Ovary (tissue), 9 donors: ENCODE results near the gene PEX14. TPM values are rescaled to one million over a fixed set of nuclear protein-coding genes. Genes with fewer than 3 reads are reported as not detected.

Experiments used
- DNase-seq, 5 donors: peaks; one replicate each; pipeline ENCODE4 v3.0.0-alpha.2; 2019 to 2020
- H3K27ac ChIP-seq, 2 donors: fragments of 200-600 bp; one replicate each; pipeline versions ENCODE4 v1.5.1 to v1.8.0; 2019 to 2022
- H3K27me3 ChIP-seq: fragments of 200-600 bp; one replicate; pipeline ENCODE4 v1.8.0; 2022
- H3K36me3 ChIP-seq: fragments of 200-600 bp; sonication (generic); one replicate; pipeline ENCODE4 v1.5.1; 2019
- H3K4me1 ChIP-seq: one replicate; pipeline ENCODE4 v1.8.1; 2013; ENCODE audit warnings: mild to moderate bottlenecking, moderate library complexity; ENCODE audit not compliant: insufficient read depth
- H3K4me3 ChIP-seq: fragments of 200-600 bp; sonication (generic); one replicate; pipeline ENCODE4 v1.5.1; 2017
- H3K9me3 ChIP-seq, 2 donors: fragments of 200-600 bp in 1 of 2; sonication (generic) in 1 of 2; one replicate each; pipeline versions ENCODE4 v1.5.1 to v1.8.1; 2013 to 2019; ENCODE audit warnings: mild to moderate bottlenecking in 1 of 2, moderate library complexity in 1 of 2
- EP300 ChIP-seq: sonication (generic); formaldehyde crosslinking; IDR thresholded peaks from one replicate; pipeline ENCODE4 v1.6.1; 2017; ENCODE audit warnings: antibody characterized with exemption
- POLR2A ChIP-seq: fragments of 450-650 bp; IDR thresholded peaks from one replicate; pipeline ENCODE4 v1.6.1; 2017; ENCODE audit warnings: antibody characterized with exemption, mild to moderate bottlenecking, moderate library complexity
- WGBS, 3 donors: extraction: QIAGEN DNeasy Blood & Tissue Kit in 1 of 3; methylation state at CpG; one replicate each; pipeline versions ENCODE4 v1.1.5 to v1.1.7; 2013 to 2017; 5-methylcytosine and 5-hydroxymethylcytosine counted together
- intact Hi-C, 4 donors: fragments of 100-400 bp; cut with DNase I; formaldehyde crosslinking; loops; one replicate each; pipeline versions ENCODE4 v1.11.0 to v1.15.1; 2022 to 2023
- polyA plus RNA-seq, 2 donors: library from polyadenylated mRNA; stranded (reverse); fragments of 200-250 nt in 1 of 2; fragments of 350-450 nt in 1 of 2; fragmentation: Illumina TruSeq in 1 of 2; extraction: RNeasy Lipid Tissue Mini Kit (QIAGEN cat#74804) in 1 of 2; gene quantifications; one replicate each; pipeline ENCODE4 v1.2.3, GENCODE V29; 2013 to 2014
- total RNA-seq, 7 donors: library from RNA; depleted of rRNA in 2 of 7; stranded (reverse); fragments of >200 nt in 2 of 7; fragmentation: NEBNext Ultra II Directional in 3 of 7; extraction: Animal tissue kit (Norgen Biotek cat#: 25700) in 3 of 7; gene quantifications; one replicate each; pipeline versions ENCODE4 v1.1.0 to v1.2.4, GENCODE V29; 2016 to 2023
- TF ChIP-seq, protein P1 (sequence below), 3 donors: fragments of 450-650 bp in 2 of 3; fragments of 200-600 bp in 1 of 3; IDR thresholded peaks; one replicate each; pipeline versions ENCODE4 v1.5.1 to v1.8.0; 2016 to 2022; ENCODE audit warnings: antibody characterized with exemption in 3 of 3, mild to moderate bottlenecking in 1 of 3
- donor health status: DM: no; HTN: no; CAD: no; lungs with moderate emphysema.
- donor health status: DM: no; HTN: no; CAD: no.
- donor health status: Bipolar disorder and iron deficiency.
- donor health status: DM: yes; HTN: yes; CAD: no.
- donor health status: DM: no; HTN: no; CAD: no.
- donor health status: DM: yes; HTN: yes; CAD: no.

Gene PEX14
- total and polyA plus RNA-seq, 9 donors, result 3.3 to 22.9 (median 16.7) TPM

DNA sequence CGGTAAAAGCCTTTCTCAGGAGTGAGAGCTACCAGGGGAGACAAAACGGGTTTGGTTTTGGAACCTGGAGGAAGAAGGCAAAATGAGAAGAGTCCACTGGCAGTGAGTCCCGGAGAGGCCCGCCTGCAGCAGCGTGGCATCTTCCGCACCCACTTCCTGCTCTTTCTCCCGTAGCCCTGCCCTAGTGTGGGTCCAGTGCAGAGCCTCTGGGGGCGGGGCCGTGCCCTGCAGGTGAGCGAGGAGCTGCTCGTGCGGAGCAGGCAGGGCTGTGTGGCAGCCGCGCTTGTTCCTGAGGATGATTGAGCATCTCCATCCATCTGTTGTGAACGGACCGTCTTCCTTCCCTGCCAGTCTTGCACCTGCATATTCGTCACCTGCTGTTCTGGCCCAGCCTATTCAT, 66.5 kb downstream of the PEX14 start:
- intact Hi-C loops, result no loop called here
- TF ChIP-seq EP300 (no peak), POLR2A (no peak)
- TF ChIP-seq, protein P1, sequence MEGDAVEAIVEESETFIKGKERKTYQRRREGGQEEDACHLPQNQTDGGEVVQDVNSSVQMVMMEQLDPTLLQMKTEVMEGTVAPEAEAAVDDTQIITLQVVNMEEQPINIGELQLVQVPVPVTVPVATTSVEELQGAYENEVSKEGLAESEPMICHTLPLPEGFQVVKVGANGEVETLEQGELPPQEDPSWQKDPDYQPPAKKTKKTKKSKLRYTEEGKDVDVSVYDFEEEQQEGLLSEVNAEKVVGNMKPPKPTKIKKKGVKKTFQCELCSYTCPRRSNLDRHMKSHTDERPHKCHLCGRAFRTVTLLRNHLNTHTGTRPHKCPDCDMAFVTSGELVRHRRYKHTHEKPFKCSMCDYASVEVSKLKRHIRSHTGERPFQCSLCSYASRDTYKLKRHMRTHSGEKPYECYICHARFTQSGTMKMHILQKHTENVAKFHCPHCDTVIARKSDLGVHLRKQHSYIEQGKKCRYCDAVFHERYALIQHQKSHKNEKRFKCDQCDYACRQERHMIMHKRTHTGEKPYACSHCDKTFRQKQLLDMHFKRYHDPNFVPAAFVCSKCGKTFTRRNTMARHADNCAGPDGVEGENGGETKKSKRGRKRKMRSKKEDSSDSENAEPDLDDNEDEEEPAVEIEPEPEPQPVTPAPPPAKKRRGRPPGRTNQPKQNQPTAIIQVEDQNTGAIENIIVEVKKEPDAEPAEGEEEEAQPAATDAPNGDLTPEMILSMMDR (IDR thresholded peaks at IDR 0.05), result no peak
- WGBS, 3 donors, result 89 to 95% (median 92%) methylated on average over 16 to 17 of the region's 17 CpGs

DNA sequence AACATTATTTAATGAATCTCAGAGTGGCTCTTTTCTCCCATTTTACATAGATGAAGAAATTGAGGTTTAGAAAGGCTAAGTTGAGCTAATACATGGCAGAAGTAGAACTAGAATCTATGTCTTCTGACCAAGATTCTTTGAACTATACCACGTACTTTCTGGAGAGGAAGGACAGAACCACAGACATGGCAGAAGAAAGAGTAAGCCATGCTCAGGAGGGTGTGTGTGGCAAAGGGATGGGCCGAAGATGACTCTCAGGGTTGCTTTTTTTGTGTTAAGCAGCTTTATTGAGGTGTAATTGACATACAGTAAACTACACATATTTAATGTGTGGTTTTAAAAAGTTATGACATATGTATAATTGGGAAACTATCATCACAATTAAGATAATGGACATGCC, 69.5 kb downstream of the PEX14 start:
- Histone ChIP-seq H3K27me3 (no peaks in the 10 kb centered on the region), H3K4me3 (no peak overlapping the region), H3K4me1 (no peaks in the 10 kb centered on the region), H3K9me3 (no peaks in the 10 kb centered on the region), H3K36me3 (no peaks in the 10 kb centered on the region), H3K27ac (no peak overlapping the region)
- 46 to 71% (median 48%) methylated on average over 2 of the region's 2 CpGs for WGBS, 3 donors
- TF ChIP-seq EP300 (no peak), POLR2A (no peak)
- TF ChIP-seq, protein P1 (IDR thresholded peaks at IDR 0.05), result no peak
- no peak for DNase-seq
- intact Hi-C loops, result no loop called here

More for the DNA sequence above, 66.5 kb downstream of the PEX14 start:
- H3K4me3 ChIP-seq, result no peak overlapping the region
- H3K9me3 ChIP-seq, result no peaks in the 10 kb centered on the region
- no peaks in the 10 kb centered on the region for H3K36me3 ChIP-seq
- DNase-seq, result no peak
- H3K27ac ChIP-seq, result no peak overlapping the region
- H3K27me3 ChIP-seq, result no peaks in the 10 kb centered on the region
- no peaks in the 10 kb centered on the region for H3K4me1 ChIP-seq

DNA sequence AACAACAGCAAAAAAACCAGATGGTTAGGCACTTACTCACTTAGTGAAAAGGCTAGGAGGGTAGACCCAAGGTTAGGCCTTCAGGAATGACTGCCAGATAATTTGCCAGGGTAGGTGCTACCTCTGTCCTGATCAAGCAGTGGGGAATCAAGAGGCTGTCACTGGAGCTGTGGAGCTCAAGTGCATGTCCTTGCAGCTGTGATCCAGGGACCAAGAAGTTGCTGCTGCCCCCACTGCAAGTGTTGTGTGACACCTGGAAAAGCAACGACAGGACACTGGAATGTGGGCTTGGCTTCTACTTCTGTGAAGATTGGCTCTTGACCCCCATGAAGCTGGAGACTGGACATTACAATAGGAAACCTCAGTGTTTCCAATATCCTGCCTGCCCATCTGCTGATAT, 72.1 kb downstream of the PEX14 start:
- Histone ChIP-seq H3K27me3 (no peaks in the 10 kb centered on the region), H3K4me1 (no peaks in the 10 kb centered on the region), H3K9me3 (no peaks in the 10 kb centered on the region), H3K27ac (no peak overlapping the region), H3K36me3 (no peaks in the 10 kb centered on the region), H3K4me3 (no peak overlapping the region)
- WGBS, 3 donors, result 20 to 50% (median 32%) methylated on average over 1 of the region's 1 CpG
- intact Hi-C loops, result no loop called here
- no peak for TF ChIP-seq POLR2A
- TF ChIP-seq EP300, result no peak
- TF ChIP-seq, protein P1 (IDR thresholded peaks at IDR 0.05), result no peak
- no peak for DNase-seq

DNA sequence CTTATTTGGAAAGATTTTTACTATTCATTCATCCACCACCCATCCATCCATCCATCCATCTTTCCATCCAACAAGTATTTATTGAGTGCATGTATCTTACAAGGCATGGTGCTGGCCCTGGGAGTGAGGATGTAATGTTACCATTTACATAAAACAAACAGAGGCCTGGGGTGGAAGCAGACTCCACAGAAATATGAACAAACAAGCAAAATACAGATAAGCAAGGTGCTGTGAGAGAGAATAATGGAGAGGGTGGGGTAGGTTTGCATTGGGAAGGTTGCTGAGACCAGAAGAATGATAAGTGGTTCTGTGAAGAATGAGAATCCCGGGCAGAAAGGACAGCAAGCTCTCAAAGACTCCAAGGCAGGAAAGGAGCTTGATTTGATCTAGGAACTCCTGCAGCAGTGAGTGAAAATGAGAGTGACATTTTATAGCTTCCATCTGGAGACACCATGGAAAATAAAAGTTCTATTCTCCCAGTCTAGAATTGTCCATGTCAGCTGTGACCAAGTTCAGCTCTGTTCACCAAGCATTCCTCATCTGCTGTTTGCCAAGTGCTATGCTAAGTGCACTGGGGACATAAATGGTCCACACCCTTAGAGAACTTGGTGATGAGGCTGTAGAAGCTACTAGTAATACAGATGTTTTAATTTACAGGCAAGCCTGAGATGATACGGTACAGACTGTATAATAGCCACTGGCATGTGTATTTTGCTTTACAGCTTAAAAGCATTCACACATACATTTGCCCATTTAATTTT, 75.3 kb downstream of the PEX14 start:
- H3K27ac ChIP-seq, result no peak overlapping the region
- H3K27me3 ChIP-seq, result no peaks in the 10 kb centered on the region
- intact Hi-C loops, result no loop called here
- H3K4me3 ChIP-seq, result no peak overlapping the region
- no peaks in the 10 kb centered on the region for H3K4me1 ChIP-seq
- TF ChIP-seq POLR2A (no peak), EP300 (no peak)
- TF ChIP-seq, protein P1 (IDR thresholded peaks at IDR 0.05), result no peak
- WGBS, 3 donors, result 90 to 95% (median 91%) methylated on average over 2 of the region's 2 CpGs
- no peak for DNase-seq
- H3K9me3 ChIP-seq, result no peaks in the 10 kb centered on the region
- no peaks in the 10 kb centered on the region for H3K36me3 ChIP-seq
